K562 (cell line): ENCODE results near the gene C2. TPM values are rescaled to one million over a fixed set of nuclear protein-coding genes. Genes with fewer than 3 reads are reported as not detected.
A peak's percentile ranks its signal among the peaks of the same experiment; 100 is the strongest.

Source experiments
- CAMTA2 ChIP-seq: fragments of 250-450 bp; sonication (Bioruptor Pico); conservative IDR thresholded peaks from 2 replicates; pipeline ENCODE4 v1.5.1; 2022
- CBFA2T3 ChIP-seq: fragments of 450-650 bp; IDR thresholded peaks from 2 replicates; pipeline ENCODE4 v1.6.1; 2017
- CEBPB ChIP-seq: fragments of 450-650 bp; IDR thresholded peaks from 2 replicates; pipeline ENCODE4 v1.6.1; 2016; ENCODE audit warnings: missing genetic modification characterization, missing compliant biosample characterization
- FOXJ2 ChIP-seq: fragments of 200-800 bp; sonication (Bioruptor generic); IDR thresholded peaks from 2 replicates; pipeline ENCODE4 v1.6.1; 2016; ENCODE audit warnings: missing genetic modification characterization, missing compliant biosample characterization
- HDAC6 ChIP-seq: IDR thresholded peaks from 2 replicates; pipeline ENCODE4 v1.6.1; 2012; ENCODE audit warnings: low read depth, mild to moderate bottlenecking, control low read depth, inconsistent platforms, low read length, moderate library complexity
- HEY1 ChIP-seq: fragments of 250-450 bp; sonication (Bioruptor Pico); IDR thresholded peaks from 2 replicates; pipeline ENCODE4 v1.5.0; 2020; ENCODE audit warnings: mild to moderate bottlenecking, moderate library complexity, borderline replicate concordance
- HNRNPUL1 ChIP-seq: fragments of 200-400 bp; formaldehyde crosslinking; IDR thresholded peaks from 2 replicates; pipeline ENCODE4 v1.6.1; 2017; ENCODE audit warnings: low read length
- KLF1 ChIP-seq: fragments of 450-650 bp; IDR thresholded peaks from 2 replicates; pipeline ENCODE4 v1.6.1; 2016; ENCODE audit warnings: missing genetic modification characterization, missing compliant biosample characterization
- SRF ChIP-seq, 2 experiments: fragments of 250-450, 450-650 bp in 1 of 2; sonication (Bioruptor Pico) in 1 of 2; sonication (generic) in 1 of 2; formaldehyde crosslinking; IDR thresholded peaks; 2 replicates each; pipeline versions ENCODE4 v1.5.0 to v1.5.1; 2020 to 2022; ENCODE audit warnings: mild to moderate bottlenecking in 1 of 2, missing genetic modification reagents in 1 of 2
- TEAD4 ChIP-seq, 2 experiments: sonication (generic) in 1 of 2; formaldehyde crosslinking in 1 of 2; IDR thresholded peaks; 2 replicates each; pipeline versions ENCODE4 v1.6.1 to v1.8.0; 2012 to 2022; ENCODE audit warnings: borderline replicate concordance in 1 of 2, inconsistent platforms in 1 of 2, low read length in 1 of 2, mild to moderate bottlenecking in 1 of 2, missing genetic modification reagents in 1 of 2
- ZNF217 ChIP-seq: sonication (generic); formaldehyde crosslinking; IDR thresholded peaks from 2 replicates; pipeline ENCODE4 v1.8.0; 2022; ENCODE audit warnings: mild to moderate bottlenecking, missing genetic modification reagents
- ZNF707 ChIP-seq: fragments of 250-450 bp; sonication (Bioruptor Pico); conservative IDR thresholded peaks from 2 replicates; pipeline ENCODE4 v1.8.0; 2022; ENCODE audit warnings: inconsistent platforms, mild to moderate bottlenecking, moderate library complexity
- ZNF76 ChIP-seq: fragments of 250-450 bp; sonication (Bioruptor Pico); IDR thresholded peaks from 2 replicates; pipeline ENCODE4 v1.4.0; 2020; ENCODE audit warnings: mild to moderate bottlenecking, moderate library complexity, borderline replicate concordance
- ZNF778 ChIP-seq: fragments of 450-650 bp; formaldehyde crosslinking; IDR thresholded peaks from 2 replicates; pipeline ENCODE4 v1.4.0; 2020; ENCODE audit warnings: mild to moderate bottlenecking, moderate library complexity
- polyA plus RNA-seq, 8 experiments: library from polyadenylated mRNA; depleted of rRNA in 4 of 8; stranded (reverse) in 5 of 8; unstranded in 3 of 8; fragments of >200 nt; fragmentation: Nextera tagmentation in 2 of 8; fragmentation: Illumina TruSeq in 1 of 8; extraction: Ambion mirVana in 2 of 8; extraction: Trizol in 1 of 8; gene quantifications; 2 replicates each; pipeline versions ENCODE4 v1.2.1 to v1.2.3, GENCODE V29; 2011 to 2014; ENCODE audit warnings: inconsistent platforms in 1 of 8, missing spikeins in 1 of 8
- total RNA-seq, 7 experiments: library from RNA; depleted of rRNA in 6 of 7; stranded (reverse); fragments of >200 nt in 6 of 7; fragmentation: Illumina TruSeq in 2 of 7; extraction: Trizol in 2 of 7; gene quantifications; 2 replicates each; pipeline versions ENCODE4 v1.2.1 to v1.2.3, GENCODE V29; 2011 to 2021; ENCODE audit warnings: low replicate concordance in 1 of 7
- TF ChIP-seq, protein P1 (sequence below): sonication (generic); formaldehyde crosslinking; IDR thresholded peaks from 2 replicates; pipeline ENCODE4 v1.8.1; 2022; ENCODE audit warnings: missing genetic modification reagents
- TF ChIP-seq, protein P2 (sequence below): fragments of 250-450 bp; sonication (Bioruptor Pico); IDR thresholded peaks from 2 replicates; pipeline ENCODE4 v1.8.0; 2022; ENCODE audit warnings: moderate library complexity, mild to moderate bottlenecking, inconsistent platforms
- TF ChIP-seq, protein P3 (sequence below): sonication (generic); formaldehyde crosslinking; IDR thresholded peaks from 2 replicates; pipeline ENCODE4 v1.8.1; 2023; ENCODE audit warnings: mild to moderate bottlenecking, missing genetic modification reagents

Gene C2
- total and polyA plus RNA-seq, 9 of the 15 experiments (the other 6 are each of a cell fraction or from before 2014, with no cell fraction given): 0.05 to 1.1 (median 0.39) TPM; not detected in 1

DNA sequence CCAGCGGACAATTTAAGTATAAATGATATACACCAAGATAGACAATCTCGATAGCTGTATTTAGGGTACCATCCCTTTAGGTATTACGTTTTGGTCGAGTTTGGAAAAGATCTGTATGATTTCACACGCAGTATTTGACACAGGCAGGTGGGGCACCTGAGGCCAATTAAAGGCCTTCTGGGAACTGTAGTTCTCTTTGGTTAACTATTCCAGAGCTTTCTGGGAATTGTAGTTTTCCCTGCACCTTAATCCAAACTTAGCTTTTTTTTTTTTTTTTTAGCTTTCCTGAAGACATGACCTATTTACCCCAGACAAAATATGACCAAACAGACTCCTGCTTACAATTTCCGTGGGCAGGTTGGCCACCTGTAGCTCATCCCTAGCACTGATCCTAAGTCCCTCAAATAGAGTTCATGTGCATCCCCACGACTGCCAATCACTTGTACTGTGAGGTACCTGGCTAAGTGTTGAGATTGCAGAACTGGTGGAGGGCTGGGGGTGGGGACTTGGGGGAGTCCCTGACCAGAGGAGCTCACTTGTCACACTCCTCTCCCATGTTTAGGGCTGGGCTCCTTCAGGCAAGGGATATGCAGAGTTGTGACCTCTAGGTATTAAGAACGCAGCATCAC, 29.0 kb upstream of the C2 start (continued):
- TF ChIP-seq, protein P1, sequence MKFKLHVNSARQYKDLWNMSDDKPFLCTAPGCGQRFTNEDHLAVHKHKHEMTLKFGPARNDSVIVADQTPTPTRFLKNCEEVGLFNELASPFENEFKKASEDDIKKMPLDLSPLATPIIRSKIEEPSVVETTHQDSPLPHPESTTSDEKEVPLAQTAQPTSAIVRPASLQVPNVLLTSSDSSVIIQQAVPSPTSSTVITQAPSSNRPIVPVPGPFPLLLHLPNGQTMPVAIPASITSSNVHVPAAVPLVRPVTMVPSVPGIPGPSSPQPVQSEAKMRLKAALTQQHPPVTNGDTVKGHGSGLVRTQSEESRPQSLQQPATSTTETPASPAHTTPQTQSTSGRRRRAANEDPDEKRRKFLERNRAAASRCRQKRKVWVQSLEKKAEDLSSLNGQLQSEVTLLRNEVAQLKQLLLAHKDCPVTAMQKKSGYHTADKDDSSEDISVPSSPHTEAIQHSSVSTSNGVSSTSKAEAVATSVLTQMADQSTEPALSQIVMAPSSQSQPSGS (CRISPR knock-in tag): no peak
- peak; percentile 39; the same call in 1 of the 2 replicates for TF ChIP-seq FOXJ2 (tag)
- peak; percentile 12; the same call in 1 of the 2 replicates for TF ChIP-seq TEAD4 (IDR thresholded peaks at IDR 0.05; ENCODE audit: low read length)
- TF ChIP-seq TEAD4 (CRISPR knock-in tag; IDR thresholded peaks at IDR 0.05; ENCODE audit: borderline replicate concordance): no peak
- TF ChIP-seq, protein P2, sequence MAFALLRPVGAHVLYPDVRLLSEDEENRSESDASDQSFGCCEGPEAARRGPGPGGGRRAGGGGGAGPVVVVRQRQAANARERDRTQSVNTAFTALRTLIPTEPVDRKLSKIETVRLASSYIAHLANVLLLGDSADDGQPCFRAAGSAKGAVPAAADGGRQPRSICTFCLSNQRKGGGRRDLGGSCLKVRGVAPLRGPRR: 0 out of 2 replicates have a peak, but pooled peaks have one; percentile 66
- TF ChIP-seq HNRNPUL1: no peak
- TF ChIP-seq HDAC6: no peak
- TF ChIP-seq ZNF778: no peak
- TF ChIP-seq CAMTA2: no peak
- TF ChIP-seq CBFA2T3: no peak
- no peak for TF ChIP-seq ZNF217 (CRISPR knock-in tag)
- TF ChIP-seq, protein P3, sequence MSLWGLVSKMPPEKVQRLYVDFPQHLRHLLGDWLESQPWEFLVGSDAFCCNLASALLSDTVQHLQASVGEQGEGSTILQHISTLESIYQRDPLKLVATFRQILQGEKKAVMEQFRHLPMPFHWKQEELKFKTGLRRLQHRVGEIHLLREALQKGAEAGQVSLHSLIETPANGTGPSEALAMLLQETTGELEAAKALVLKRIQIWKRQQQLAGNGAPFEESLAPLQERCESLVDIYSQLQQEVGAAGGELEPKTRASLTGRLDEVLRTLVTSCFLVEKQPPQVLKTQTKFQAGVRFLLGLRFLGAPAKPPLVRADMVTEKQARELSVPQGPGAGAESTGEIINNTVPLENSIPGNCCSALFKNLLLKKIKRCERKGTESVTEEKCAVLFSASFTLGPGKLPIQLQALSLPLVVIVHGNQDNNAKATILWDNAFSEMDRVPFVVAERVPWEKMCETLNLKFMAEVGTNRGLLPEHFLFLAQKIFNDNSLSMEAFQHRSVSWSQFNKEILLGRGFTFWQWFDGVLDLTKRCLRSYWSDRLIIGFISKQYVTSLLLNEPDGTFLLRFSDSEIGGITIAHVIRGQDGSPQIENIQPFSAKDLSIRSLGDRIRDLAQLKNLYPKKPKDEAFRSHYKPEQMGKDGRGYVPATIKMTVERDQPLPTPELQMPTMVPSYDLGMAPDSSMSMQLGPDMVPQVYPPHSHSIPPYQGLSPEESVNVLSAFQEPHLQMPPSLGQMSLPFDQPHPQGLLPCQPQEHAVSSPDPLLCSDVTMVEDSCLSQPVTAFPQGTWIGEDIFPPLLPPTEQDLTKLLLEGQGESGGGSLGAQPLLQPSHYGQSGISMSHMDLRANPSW (CRISPR knock-in tag): no peak
- no peak for TF ChIP-seq CEBPB
- no peak for TF ChIP-seq ZNF707 (CRISPR knock-in tag)
- no peak for TF ChIP-seq SRF (CRISPR knock-in tag; IDR thresholded peaks at IDR 0.05)
- peak; percentile 61; the same call in 1 of the 2 replicates for TF ChIP-seq HEY1 (CRISPR knock-in tag)
- TF ChIP-seq ZNF76: no peak
- TF ChIP-seq KLF1 (tag): no peak
